Activated T-helper 2 cell treated with anti-CD3 and anti-CD28 coated beads, Interferon-gamma antibody, Interleukin-2, Interleukin-4, amounts not matched to agents 10 μg/mL and 5 μg/mL and 100 μg/mL, durations not matched to agents 14 hours and 24 hours and 36 hours (primary cell): ENCODE data around the gene ULK4. TPM values are rescaled to one million over a fixed set of nuclear protein-coding genes. Genes with fewer than 3 reads are reported as not detected.
"Not testable (repeated sequence)": the region's sequence is repeated elsewhere in the genome, so short reads cannot be mapped to it uniquely, and the experiment has no call there.

Experiments used
- DNase-seq: peaks from one replicate; pipeline ENCODE4 v3.0.0; 2021; ENCODE audit warnings: low spot score
- H3K27ac Mint-ChIP-seq: one replicate; pipeline ENCODE4 v1.8.0; 2021; ENCODE audit warnings: mixed read lengths
- H3K27me3 Mint-ChIP-seq: one replicate; pipeline ENCODE4 v1.8.0; 2021; ENCODE audit warnings: low read depth, mixed read lengths
- H3K36me3 Mint-ChIP-seq: one replicate; pipeline ENCODE4 v1.8.0; 2021; ENCODE audit warnings: low read depth, mixed read lengths
- H3K4me1 Mint-ChIP-seq: one replicate; pipeline ENCODE4 v1.8.0; 2021; ENCODE audit warnings: low read depth, mixed read lengths
- H3K4me3 Mint-ChIP-seq: one replicate; pipeline ENCODE4 v1.8.0; 2021; ENCODE audit warnings: low read depth, mild to moderate bottlenecking, moderate library complexity, mixed read lengths
- H3K9me3 Mint-ChIP-seq: one replicate; pipeline ENCODE4 v1.8.0; 2021; ENCODE audit warnings: mixed read lengths
- intact Hi-C: fragments of 100-400 bp; cut with micrococcal nuclease; formaldehyde crosslinking; loops from one replicate; pipeline ENCODE4 v1.15.1; 2023
- total RNA-seq: library from RNA; stranded (reverse); gene quantifications from 2 replicates; pipeline ENCODE4 v1.2.3, GENCODE V29; 2022

Gene ULK4
- total RNA-seq, 1 donor from 2014 or later, result 7.5 TPM

- no peaks in the 10 kb centered on the region for H3K4me1 Mint-ChIP-seq
- intact Hi-C loops, result loop anchor here (1.0 to 5.0 kb wide), 3 partner anchors 184 to 1554 kb away; no protein-coding TSS in a partner anchor
- no peak overlapping the region for H3K27ac Mint-ChIP-seq
- H3K27me3 Mint-ChIP-seq, result no peaks in the 10 kb centered on the region
- H3K4me3 Mint-ChIP-seq, result no peak overlapping the region
- H3K36me3 Mint-ChIP-seq, result no peaks in the 10 kb centered on the region
- no peaks in the 10 kb centered on the region for H3K9me3 Mint-ChIP-seq
- DNase-seq, result no peak
Observed at GRCh38 chr3:41881233-41881821, 80.6 kb downstream of the ULK4 start.

DNA sequence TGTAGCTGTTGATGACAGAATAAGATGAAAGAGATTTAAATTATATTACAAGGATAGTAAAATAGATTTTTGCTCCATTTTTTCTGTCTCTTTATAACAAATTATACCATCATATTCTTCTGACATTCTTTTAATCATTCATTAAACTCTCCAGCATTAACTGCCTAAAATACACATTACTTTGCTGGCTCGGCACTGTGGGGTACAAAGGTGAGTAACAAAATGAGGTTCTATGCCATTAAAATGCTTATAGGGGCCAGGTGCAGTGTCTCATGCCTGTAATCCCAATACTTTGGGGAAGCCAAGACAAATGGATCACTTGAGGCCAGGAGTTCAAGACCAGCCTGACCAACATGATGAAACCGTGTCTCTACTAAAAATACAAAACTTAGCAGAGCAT lies 81.5 kb downstream of the ULK4 start:
- no peaks in the 10 kb centered on the region for H3K36me3 Mint-ChIP-seq
- intact Hi-C loops, result loop anchor here (5.0 kb wide), 2 partner anchors 183 to 1553 kb away; no protein-coding TSS in a partner anchor
- no peaks in the 10 kb centered on the region for H3K9me3 Mint-ChIP-seq
- no peaks in the 10 kb centered on the region for H3K27me3 Mint-ChIP-seq
- H3K4me1 Mint-ChIP-seq, result no peaks in the 10 kb centered on the region
- H3K4me3 Mint-ChIP-seq, result no peak overlapping the region
- no peak overlapping the region for H3K27ac Mint-ChIP-seq
- DNase-seq, result no peak

- intact Hi-C loops, H3K4me3 Mint-ChIP-seq, H3K27me3 Mint-ChIP-seq, H3K9me3 Mint-ChIP-seq, H3K27ac Mint-ChIP-seq, H3K36me3 Mint-ChIP-seq, DNase-seq, H3K4me1 Mint-ChIP-seq: not testable (repeated sequence)
Observed at GRCh38 chr3:41877741-41878140, 84.2 kb downstream of the ULK4 start.

- no peak for DNase-seq
- Mint-ChIP-seq H3K36me3 (no peaks in the 10 kb centered on the region), H3K4me1 (no peaks in the 10 kb centered on the region), H3K9me3 (no peaks in the 10 kb centered on the region), H3K27ac (no peak overlapping the region), H3K4me3 (no peak overlapping the region), H3K27me3 (no peaks in the 10 kb centered on the region)
- intact Hi-C loops, result no loop called here
Observed at GRCh38 chr3:41874022-41874421, 87.9 kb downstream of the ULK4 start.

DNA sequence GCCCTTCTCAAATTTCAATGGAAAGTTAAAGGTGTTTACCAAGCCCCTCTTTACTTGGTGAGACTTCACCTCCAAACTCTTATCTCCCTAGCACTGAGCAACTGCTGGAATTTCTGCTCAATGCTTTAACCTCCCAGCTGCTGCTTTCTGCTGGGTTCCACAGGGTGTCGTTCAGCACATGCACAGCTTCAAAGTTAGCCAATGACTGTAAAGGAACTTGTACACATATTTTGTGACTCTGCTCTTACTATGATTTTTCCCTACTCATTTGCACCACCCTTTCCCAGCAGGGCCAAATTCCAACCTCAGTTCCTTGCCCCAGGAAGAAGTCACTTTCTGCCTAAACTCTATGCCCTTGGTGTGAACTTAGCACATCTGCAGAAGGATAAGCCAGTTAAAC lies 89.7 kb downstream of the ULK4 start:
- no peaks in the 10 kb centered on the region for H3K9me3 Mint-ChIP-seq
- H3K4me3 Mint-ChIP-seq, result no peak overlapping the region
- no peak for DNase-seq
- H3K27me3 Mint-ChIP-seq, result no peaks in the 10 kb centered on the region
- H3K4me1 Mint-ChIP-seq, result no peaks in the 10 kb centered on the region
- no peaks in the 10 kb centered on the region for H3K36me3 Mint-ChIP-seq
- intact Hi-C loops, result no loop called here
- H3K27ac Mint-ChIP-seq, result no peak overlapping the region

GRCh38 chr3:41867533-41867932 lies 94.4 kb downstream of the ULK4 start:
- H3K36me3 Mint-ChIP-seq, result no peaks in the 10 kb centered on the region
- no peak overlapping the region for H3K27ac Mint-ChIP-seq
- no peaks in the 10 kb centered on the region for H3K9me3 Mint-ChIP-seq
- no peaks in the 10 kb centered on the region for H3K4me1 Mint-ChIP-seq
- DNase-seq, result no peak
- H3K27me3 Mint-ChIP-seq, result no peaks in the 10 kb centered on the region
- intact Hi-C loops, result no loop called here
- H3K4me3 Mint-ChIP-seq, result no peak overlapping the region

DNA sequence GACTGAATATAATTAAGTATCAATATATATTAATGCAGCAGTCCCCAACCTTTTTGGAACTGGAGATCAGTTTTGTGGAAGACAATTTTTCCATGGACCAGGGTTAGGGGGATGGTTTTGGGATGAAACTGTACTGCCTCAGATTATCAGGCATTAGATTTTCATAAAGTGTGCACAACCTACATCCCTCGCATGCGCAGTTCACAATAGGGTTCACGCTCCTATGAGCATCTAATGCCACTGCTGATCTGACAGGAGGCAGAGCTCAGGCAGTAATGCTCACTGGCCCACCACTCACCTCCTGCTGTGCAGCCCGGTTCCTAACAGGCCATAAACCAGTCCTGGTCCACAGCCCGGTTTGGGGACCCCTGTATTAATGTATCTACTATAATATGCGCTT lies 95.6 kb downstream of the ULK4 start:
- intact Hi-C loops, result no loop called here
- no peak for DNase-seq
- Mint-ChIP-seq H3K4me1 (no peaks in the 10 kb centered on the region), H3K4me3 (no peak overlapping the region), H3K36me3 (no peaks in the 10 kb centered on the region), H3K27me3 (no peaks in the 10 kb centered on the region), H3K27ac (no peak overlapping the region), H3K9me3 (no peaks in the 10 kb centered on the region)

DNA sequence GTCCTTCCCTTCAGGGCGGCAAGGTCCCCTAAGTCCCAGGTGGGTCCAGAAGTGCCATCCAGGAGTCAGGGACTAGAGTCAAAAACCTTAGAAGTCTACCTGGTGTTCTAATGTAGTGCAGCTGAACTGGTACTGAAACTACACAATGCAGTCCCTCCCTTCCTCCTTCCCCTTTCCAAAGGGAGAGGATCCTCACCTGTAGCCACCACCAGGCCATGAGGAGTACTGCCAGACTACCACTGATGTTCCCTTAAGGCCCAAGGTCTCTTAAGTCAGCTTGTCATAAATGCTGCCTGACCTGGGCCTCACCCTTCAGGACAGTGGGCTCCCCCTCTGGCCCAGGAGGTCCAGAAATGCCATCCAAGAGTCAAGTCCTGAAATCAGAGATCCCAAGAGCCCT lies 98.9 kb downstream of the ULK4 start:
- Mint-ChIP-seq H3K9me3 (peaks cover 6% of the 10 kb centered on the region), H3K27me3 (no peaks in the 10 kb centered on the region), H3K4me1 (no peaks in the 10 kb centered on the region), H3K27ac (no peak overlapping the region), H3K36me3 (no peaks in the 10 kb centered on the region), H3K4me3 (no peak overlapping the region)
- DNase-seq, result no peak
- intact Hi-C loops, result no loop called here

DNA sequence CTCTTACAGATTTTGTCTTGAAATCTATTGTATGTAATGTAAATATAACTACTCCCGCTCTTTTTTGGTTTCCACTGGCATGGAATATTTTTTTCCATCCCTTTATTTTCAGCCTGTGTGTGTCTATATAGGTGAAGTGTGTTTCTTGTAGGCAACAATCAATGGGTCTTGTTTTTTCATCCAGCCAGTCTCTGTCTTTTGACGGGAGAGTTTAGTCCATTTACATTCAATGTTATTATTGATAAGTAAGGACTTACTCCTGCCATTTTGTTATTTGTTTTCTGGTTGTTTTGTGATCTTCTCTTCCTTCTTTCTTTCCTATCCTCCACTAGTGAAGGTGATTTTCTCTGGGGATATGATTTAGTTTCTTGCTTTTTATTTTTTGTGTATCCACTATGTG lies 101.4 kb downstream of the ULK4 start:
- H3K27ac Mint-ChIP-seq, H3K36me3 Mint-ChIP-seq, intact Hi-C loops, DNase-seq, H3K9me3 Mint-ChIP-seq, H3K4me1 Mint-ChIP-seq, H3K27me3 Mint-ChIP-seq, H3K4me3 Mint-ChIP-seq: not testable (repeated sequence)

- H3K4me3 Mint-ChIP-seq, result no peak overlapping the region
Observed at GRCh38 chr3:41854956-41855355, 106.9 kb downstream of the ULK4 start.

GRCh38 chr3:41853540-41854196 lies 108.2 kb downstream of the ULK4 start:
- no peak for DNase-seq
- peaks cover 7% of the 10 kb centered on the region for H3K4me1 Mint-ChIP-seq
- no peak overlapping the region for H3K4me3 Mint-ChIP-seq
- no peak overlapping the region for H3K27ac Mint-ChIP-seq
- H3K27me3 Mint-ChIP-seq, result no peaks in the 10 kb centered on the region
- intact Hi-C loops, result no loop called here
- H3K36me3 Mint-ChIP-seq, result no peaks in the 10 kb centered on the region
- H3K9me3 Mint-ChIP-seq, result peaks cover 8% of the 10 kb centered on the region

More at GRCh38 chr3:41854956-41855355, 106.9 kb downstream of the ULK4 start:
- no peaks in the 10 kb centered on the region for H3K36me3 Mint-ChIP-seq
- no peak for DNase-seq
- intact Hi-C loops, result no loop called here
- no peaks in the 10 kb centered on the region for H3K4me1 Mint-ChIP-seq
- H3K27ac Mint-ChIP-seq, result no peak overlapping the region
- peaks cover 5% of the 10 kb centered on the region for H3K9me3 Mint-ChIP-seq
- no peaks in the 10 kb centered on the region for H3K27me3 Mint-ChIP-seq

GRCh38 chr3:41848753-41849574 lies 112.9 kb downstream of the ULK4 start:
- Mint-ChIP-seq H3K4me3 (no peak overlapping the region), H3K4me1 (peaks cover 8% of the 10 kb centered on the region), H3K27ac (no peak overlapping the region), H3K36me3 (no peaks in the 10 kb centered on the region), H3K9me3 (peaks cover 8% of the 10 kb centered on the region), H3K27me3 (no peaks in the 10 kb centered on the region)
- DNase-seq, result no peak
- intact Hi-C loops, result no loop called here

GRCh38 chr3:41847679-41848078 lies 114.2 kb downstream of the ULK4 start:
- peaks cover under 1% of the 10 kb centered on the region for H3K36me3 Mint-ChIP-seq
- intact Hi-C loops, result no loop called here
- no peak overlapping the region for H3K4me3 Mint-ChIP-seq
- no peak overlapping the region for H3K27ac Mint-ChIP-seq
- H3K9me3 Mint-ChIP-seq, result peaks cover 15% of the 10 kb centered on the region
- no peaks in the 10 kb centered on the region for H3K27me3 Mint-ChIP-seq
- peaks cover 8% of the 10 kb centered on the region for H3K4me1 Mint-ChIP-seq
- DNase-seq, result no peak
